Measurements from ENCODE around the gene VWC2L. TPM values are rescaled to one million over a fixed set of nuclear protein-coding genes. Genes with fewer than 3 reads are reported as not detected.

Gene VWC2L
- total RNA-seq, 1 donor from 2014 or later: not detected

- Histone ChIP-seq H3K36me3 (ENCODE audit: control insufficient read depth, insufficient read depth, low read length) (no peaks in the 10 kb centered on the region), H3K4me3 (ENCODE audit: low read depth, low read length) (no peak overlapping the region), H3K27me3 (ENCODE audit: control insufficient read depth, insufficient read depth, low read length) (no peaks in the 10 kb centered on the region)
- FAIRE-seq (no peak), DNase-seq (ENCODE audit: low read depth) (no peak)
- TF ChIP-seq CTCF (IDR thresholded peaks at IDR 0.05; ENCODE audit: insufficient read depth, low read length, severe bottlenecking): no peak
Measured at GRCh38 chr2:214469728-214470127, 58.9 kb downstream of the VWC2L start.

- H3K4me3 ChIP-seq (ENCODE audit: low read depth, low read length): no peak overlapping the region
- TF ChIP-seq CTCF (IDR thresholded peaks at IDR 0.05; ENCODE audit: insufficient read depth, low read length, severe bottlenecking): no peak
- FAIRE-seq: no peak
- H3K36me3 ChIP-seq (ENCODE audit: control insufficient read depth, insufficient read depth, low read length): no peaks in the 10 kb centered on the region
- no peaks in the 10 kb centered on the region for H3K27me3 ChIP-seq (ENCODE audit: control insufficient read depth, insufficient read depth, low read length)
- DNase-seq (ENCODE audit: low read depth): no peak
Measured at GRCh38 chr2:214471382-214471781, 60.5 kb downstream of the VWC2L start.

- Histone ChIP-seq H3K27me3 (ENCODE audit: control insufficient read depth, insufficient read depth, low read length) (no peaks in the 10 kb centered on the region), H3K4me3 (ENCODE audit: low read depth, low read length) (no peak overlapping the region), H3K36me3 (ENCODE audit: control insufficient read depth, insufficient read depth, low read length) (no peaks in the 10 kb centered on the region)
- FAIRE-seq (no peak), DNase-seq (ENCODE audit: low read depth) (no peak)
- no peak for TF ChIP-seq CTCF (IDR thresholded peaks at IDR 0.05; ENCODE audit: insufficient read depth, low read length, severe bottlenecking)
Measured at GRCh38 chr2:214471990-214472389, 61.1 kb downstream of the VWC2L start.

GRCh38 chr2:214477305-214477704 is 66.5 kb downstream of the VWC2L start:
- FAIRE-seq: no peak
- no peaks in the 10 kb centered on the region for H3K36me3 ChIP-seq (ENCODE audit: control insufficient read depth, insufficient read depth, low read length)
- no peak for DNase-seq (ENCODE audit: low read depth)
- H3K4me3 ChIP-seq (ENCODE audit: low read depth, low read length): no peak overlapping the region
- TF ChIP-seq CTCF (IDR thresholded peaks at IDR 0.05; ENCODE audit: insufficient read depth, low read length, severe bottlenecking): no peak
- H3K27me3 ChIP-seq (ENCODE audit: control insufficient read depth, insufficient read depth, low read length): no peaks in the 10 kb centered on the region

- no peak for TF ChIP-seq CTCF (IDR thresholded peaks at IDR 0.05; ENCODE audit: insufficient read depth, low read length, severe bottlenecking)
- Histone ChIP-seq H3K4me3 (ENCODE audit: low read depth, low read length) (no peak overlapping the region), H3K36me3 (ENCODE audit: control insufficient read depth, insufficient read depth, low read length) (no peaks in the 10 kb centered on the region), H3K27me3 (ENCODE audit: control insufficient read depth, insufficient read depth, low read length) (no peaks in the 10 kb centered on the region)
- FAIRE-seq: no peak
- peak; percentile 8 for DNase-seq (ENCODE audit: low read depth)
Measured at GRCh38 chr2:214481204-214481603, 70.3 kb downstream of the VWC2L start.

GRCh38 chr2:214482728-214483127 is 71.9 kb downstream of the VWC2L start:
- no peaks in the 10 kb centered on the region for H3K36me3 ChIP-seq (ENCODE audit: control insufficient read depth, insufficient read depth, low read length)
- no peak overlapping the region for H3K4me3 ChIP-seq (ENCODE audit: low read depth, low read length)
- TF ChIP-seq CTCF (IDR thresholded peaks at IDR 0.05; ENCODE audit: insufficient read depth, low read length, severe bottlenecking): no peak
- FAIRE-seq (no peak), DNase-seq (ENCODE audit: low read depth) (no peak)
- no peaks in the 10 kb centered on the region for H3K27me3 ChIP-seq (ENCODE audit: control insufficient read depth, insufficient read depth, low read length)
